ENCODE measurements around the gene TYRO3.

GRCh38 chr15:41572866-41573265 is 13.9 kb downstream of the TYRO3 start:
- TF ChIP-seq, protein P1, sequence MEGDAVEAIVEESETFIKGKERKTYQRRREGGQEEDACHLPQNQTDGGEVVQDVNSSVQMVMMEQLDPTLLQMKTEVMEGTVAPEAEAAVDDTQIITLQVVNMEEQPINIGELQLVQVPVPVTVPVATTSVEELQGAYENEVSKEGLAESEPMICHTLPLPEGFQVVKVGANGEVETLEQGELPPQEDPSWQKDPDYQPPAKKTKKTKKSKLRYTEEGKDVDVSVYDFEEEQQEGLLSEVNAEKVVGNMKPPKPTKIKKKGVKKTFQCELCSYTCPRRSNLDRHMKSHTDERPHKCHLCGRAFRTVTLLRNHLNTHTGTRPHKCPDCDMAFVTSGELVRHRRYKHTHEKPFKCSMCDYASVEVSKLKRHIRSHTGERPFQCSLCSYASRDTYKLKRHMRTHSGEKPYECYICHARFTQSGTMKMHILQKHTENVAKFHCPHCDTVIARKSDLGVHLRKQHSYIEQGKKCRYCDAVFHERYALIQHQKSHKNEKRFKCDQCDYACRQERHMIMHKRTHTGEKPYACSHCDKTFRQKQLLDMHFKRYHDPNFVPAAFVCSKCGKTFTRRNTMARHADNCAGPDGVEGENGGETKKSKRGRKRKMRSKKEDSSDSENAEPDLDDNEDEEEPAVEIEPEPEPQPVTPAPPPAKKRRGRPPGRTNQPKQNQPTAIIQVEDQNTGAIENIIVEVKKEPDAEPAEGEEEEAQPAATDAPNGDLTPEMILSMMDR (conservative IDR thresholded peaks at IDR 0.05) = no peak
- no peak for TF ChIP-seq EZH2 (IDR thresholded peaks at IDR 0.05; ENCODE audit: low read depth)
